Lower lobe of right lung (tissue), 2 donors: ENCODE data around the gene RAB40C. TPM values are rescaled to one million over a fixed set of nuclear protein-coding genes. Genes with fewer than 3 reads are reported as not detected.

Experiments used
- ATAC-seq, 2 donors: fragments of 200-7000 bp; cut with Tn5 transposase; one replicate each; pipeline ENCODE4 v1.9.1; 2020 to 2022; ENCODE audit warnings: mild to moderate bottlenecking in 2 of 2, moderate library complexity in 2 of 2
- DNase-seq: peaks from one replicate; pipeline ENCODE4 v3.0.0-alpha.2; 2020
- H3K27ac ChIP-seq: fragments of 200-600 bp; one replicate; pipeline ENCODE4 v1.8.0; 2022
- H3K27me3 ChIP-seq: fragments of 200-600 bp; one replicate; pipeline ENCODE4 v1.8.0; 2022; ENCODE audit warnings: low read depth
- H3K36me3 ChIP-seq: fragments of 200-600 bp; one replicate; pipeline ENCODE4 v1.8.0; 2022; ENCODE audit warnings: mild to moderate bottlenecking
- H3K4me1 ChIP-seq: fragments of 200-600 bp; one replicate; pipeline ENCODE4 v1.8.0; 2022
- H3K4me3 ChIP-seq: fragments of 200-600 bp; one replicate; pipeline ENCODE4 v1.8.0; 2022; ENCODE audit warnings: mild to moderate bottlenecking
- H3K9me3 ChIP-seq: fragments of 200-600 bp; one replicate; pipeline ENCODE4 v1.8.0; 2022
- CTCF ChIP-seq: fragments of 200-600 bp; IDR thresholded peaks from one replicate; pipeline ENCODE4 v1.8.0; 2022; ENCODE audit warnings: antibody characterized with exemption, mild to moderate bottlenecking
- intact Hi-C: fragments of 100-400 bp; cut with DNase I; formaldehyde crosslinking; loops from one replicate; pipeline ENCODE4 v1.11.0; 2022
- microRNA-seq: library from miRNA; unstranded; fragments of <30 nt; microRNA quantifications from one replicate; pipeline ENCODE4 v1.2.0, GENCODE V29; 2020; ENCODE audit warnings: borderline number of aligned reads
- total RNA-seq: library from RNA; stranded (reverse); fragmentation: NEBNext Ultra II Directional; extraction: Animal tissue kit (Norgen Biotek cat#: 25700); gene quantifications from one replicate; pipeline ENCODE4 v1.2.1, GENCODE V29; 2021
- donor health status: DM: no; HTN: yes; CAD: no; lungs with severe emphysema.

Gene RAB40C
- total RNA-seq, 1 donor from 2014 or later = 40.1 TPM

- H3K4me3 ChIP-seq = peak overlapping the region; percentile 41
- H3K4me1 ChIP-seq = peaks cover 23% of the 10 kb centered on the region
- peaks cover 11% of the 10 kb centered on the region for H3K27me3 ChIP-seq
These were observed 86.2 kb downstream of the RAB40C start for GRCh38 chr16:675884-676564.

GRCh38 chr16:676565-676902 is 86.7 kb downstream of the RAB40C start:
- Histone ChIP-seq H3K9me3 (no peaks in the 10 kb centered on the region), H3K4me1 (peaks cover 28% of the 10 kb centered on the region), H3K27ac (no peak overlapping the region), H3K4me3 (no peak overlapping the region), H3K27me3 (peaks cover 11% of the 10 kb centered on the region), H3K36me3 (peaks cover 29% of the 10 kb centered on the region)
- intact Hi-C loops = no loop called here
- TF ChIP-seq CTCF = no peak
- ATAC-seq = no peak
- DNase-seq = no peak

More at GRCh38 chr16:675884-676564, 86.2 kb downstream of the RAB40C start:
- intact Hi-C loops = no loop called here
- TF ChIP-seq CTCF = no peak
- Histone ChIP-seq H3K27ac (no peak overlapping the region), H3K9me3 (no peaks in the 10 kb centered on the region), H3K36me3 (peaks cover 31% of the 10 kb centered on the region)
- DNase-seq = no peak
- ATAC-seq = no peak

GRCh38 chr16:676913-677312 is 87.0 kb downstream of the RAB40C start:
- H3K27ac ChIP-seq = no peak overlapping the region
- peak overlapping the region; percentile 19 for H3K4me3 ChIP-seq
- ATAC-seq = no peak
- intact Hi-C loops = no loop called here
- H3K9me3 ChIP-seq = no peaks in the 10 kb centered on the region
- peaks cover 32% of the 10 kb centered on the region for H3K4me1 ChIP-seq
- peaks cover 29% of the 10 kb centered on the region for H3K36me3 ChIP-seq
- DNase-seq = peak; percentile 83
- no peak for TF ChIP-seq CTCF
- H3K27me3 ChIP-seq = peaks cover 11% of the 10 kb centered on the region

GRCh38 chr16:677316-678190 is 87.7 kb downstream of the RAB40C start:
- Histone ChIP-seq H3K4me3 (peak overlapping the region; percentile 19), H3K4me1 (peaks cover 38% of the 10 kb centered on the region), H3K27me3 (peaks cover 11% of the 10 kb centered on the region), H3K36me3 (peaks cover 29% of the 10 kb centered on the region), H3K27ac (no peak overlapping the region), H3K9me3 (no peaks in the 10 kb centered on the region)
- TF ChIP-seq CTCF = no peak
- ATAC-seq (no peak), DNase-seq (no peak)
- intact Hi-C loops = no loop called here

GRCh38 chr16:678209-678857 is 88.5 kb downstream of the RAB40C start:
- ATAC-seq (no peak), DNase-seq (no peak)
- peaks cover 46% of the 10 kb centered on the region for H3K4me1 ChIP-seq
- no peaks in the 10 kb centered on the region for H3K9me3 ChIP-seq
- intact Hi-C loops = no loop called here
- H3K4me3 ChIP-seq = no peak overlapping the region
- H3K36me3 ChIP-seq = peaks cover 27% of the 10 kb centered on the region
- no peak overlapping the region for H3K27ac ChIP-seq
- peaks cover 11% of the 10 kb centered on the region for H3K27me3 ChIP-seq
- no peak for TF ChIP-seq CTCF

Small RNA genes lying within 50 kb of the gene (microRNA-seq; reads per million reads assigned to microRNA genes)
- 1.5 reads per million for gene MIR3176

Other genes with a start within 250 kb of the RAB40C start
- gene AXIN1, start 237.3 kb upstream of the RAB40C start, total RNA-seq = 22.4 TPM
- gene MRPL28, start 219.5 kb upstream of the RAB40C start, total RNA-seq = 43.4 TPM
- gene PGAP6, start 208.1 kb upstream of the RAB40C start, total RNA-seq = 55.8 TPM
- gene NME4, start 192.9 kb upstream of the RAB40C start, total RNA-seq = 42.3 TPM
- 10.1 TPM for gene DECR2, start 188.2 kb upstream of the RAB40C start, total RNA-seq
- gene RAB11FIP3, start 164.4 kb upstream of the RAB40C start, total RNA-seq = 32.2 TPM
- 44.3 TPM for gene CAPN15, start 62.4 kb upstream of the RAB40C start, total RNA-seq
- not detected for gene PRR35, start 29.7 kb upstream of the RAB40C start, total RNA-seq
- gene NHLRC4, start 23.1 kb upstream of the RAB40C start, total RNA-seq = 2.7 TPM
- gene PIGQ, start 20.1 kb upstream of the RAB40C start, total RNA-seq = 68.9 TPM
- gene WFIKKN1, start 40.9 kb downstream of the RAB40C start, total RNA-seq = 1.2 TPM
- 63.1 TPM for gene METTL26, start 46.2 kb downstream of the RAB40C start, total RNA-seq
- gene MCRIP2, start 51.8 kb downstream of the RAB40C start, total RNA-seq = 47.7 TPM
- gene WDR90, start 59.3 kb downstream of the RAB40C start, total RNA-seq = 31.4 TPM
- gene RHOT2, start 78.1 kb downstream of the RAB40C start, total RNA-seq = 81.6 TPM
- gene RHBDL1, start 85.6 kb downstream of the RAB40C start, total RNA-seq = 2.0 TPM
- 86.0 TPM for gene STUB1, start 90.3 kb downstream of the RAB40C start, total RNA-seq
- 43.2 TPM for gene JMJD8, start 94.3 kb downstream of the RAB40C start, total RNA-seq
- gene WDR24, start 100.3 kb downstream of the RAB40C start, total RNA-seq = 13.1 TPM
- gene FBXL16, start 115.7 kb downstream of the RAB40C start, total RNA-seq = 11.0 TPM
- 35.9 TPM for gene METRN, start 125.1 kb downstream of the RAB40C start, total RNA-seq
- 36.5 TPM for gene ANTKMT, start 131.1 kb downstream of the RAB40C start, total RNA-seq
- gene CCDC78, start 136.4 kb downstream of the RAB40C start, total RNA-seq = 26.1 TPM
- 15.6 TPM for gene HAGHL, start 137.0 kb downstream of the RAB40C start, total RNA-seq
- 24.3 TPM for gene CIAO3, start 150.9 kb downstream of the RAB40C start, total RNA-seq
- gene MSLN, start 170.7 kb downstream of the RAB40C start, total RNA-seq = 42.6 TPM
- gene RPUSD1, start 198.3 kb downstream of the RAB40C start, total RNA-seq = 16.3 TPM
- gene CHTF18, start 198.6 kb downstream of the RAB40C start, total RNA-seq = 11.3 TPM
- not detected for gene GNG13, start 210.7 kb downstream of the RAB40C start, total RNA-seq